K562 (cell line): ENCODE results near the gene UNC50. TPM values are rescaled to one million over a fixed set of nuclear protein-coding genes. Genes with fewer than 3 reads are reported as not detected.

Experiments used
- ATAC-seq: fragments of 200-7000 bp; cut with Tn5 transposase; 3 replicates; pipeline ENCODE4 v1.9.1; 2020; ENCODE audit warnings: moderate library complexity
- BruUV-seq: library from RNA; stranded (reverse); fragments of 400-500 nt; replicated peaks from 2 replicates; lab custom pipeline; 2021; lab: Mats Ljungman, UMichigan
- CTCF ChIA-PET: fragments of 300-600 bp; formaldehyde crosslinking; extraction: SDS; loops from one replicate; lab custom pipeline; 2021; ENCODE audit warnings: low intra/inter-chr PET ratio; lab: Yijun Ruan, JAX
- POLR2A ChIA-PET: fragments of 300-600, 350-650 bp; sonication (Branson Sonifier 250); formaldehyde crosslinking; extraction: SDS; loops from one replicate; lab custom pipeline; 2021; ENCODE audit warnings: antibody characterized with exemption, inconsistent platforms; lab: Yijun Ruan, JAX
- DNase-seq, 4 experiments: peaks; one replicate each; pipeline versions ENCODE4 v3.0.0 to v3.0.0-alpha.2; 2011 to 2018; ENCODE audit warnings: low spot score in 3 of 4, mixed read lengths in 3 of 4; ENCODE audit errors: extremely low read depth in 1 of 4
- FAIRE-seq: peaks from 2 replicates; lab custom pipeline; 2011; peaks lifted over from hg19 to GRCh38; lab: Jason Lieb, UNC
- H2AFZ ChIP-seq: 2 replicates; pipeline ENCODE4 v1.6.0; 2011; ENCODE audit warnings: low read depth, low read length, control low read depth, inconsistent platforms
- H3K27ac ChIP-seq: fragments of 200-600 bp; 3 replicates; pipeline ENCODE4 v1.8.0; 2011; ENCODE audit warnings: low read depth, mild to moderate bottlenecking, control low read depth, inconsistent platforms, low read length, moderate library complexity, mixed read lengths; ENCODE audit errors: extremely low read depth
- H3K27me3 ChIP-seq, 2 experiments: fragments of 300-600 bp in 1 of 2; 2 replicates in 1 of 2; 3 replicates in 1 of 2; pipeline versions ENCODE4 v1.6.0 to v1.8.0; 2011; ENCODE audit warnings: inconsistent platforms in 2 of 2, low read length in 2 of 2, mild to moderate bottlenecking in 1 of 2, mixed read lengths in 1 of 2, moderate library complexity in 1 of 2; ENCODE audit not compliant: control insufficient read depth in 2 of 2, insufficient read depth in 2 of 2
- H3K36me3 ChIP-seq: fragments of 300-600 bp; 3 replicates; pipeline ENCODE4 v1.8.0; 2011; ENCODE audit warnings: mild to moderate bottlenecking, low read length, inconsistent platforms; ENCODE audit not compliant: control insufficient read depth, insufficient read depth
- H3K4me1 ChIP-seq, 2 experiments: fragments of 200-600 bp in 1 of 2; replicated peaks in 1 of 2; 2 replicates in 1 of 2; 3 replicates in 1 of 2; pipeline versions ENCODE4 v1.5.1 to v1.8.0; 2011; ENCODE audit warnings: inconsistent platforms in 2 of 2, low read length in 2 of 2, mild to moderate bottlenecking in 1 of 2, mixed read lengths in 1 of 2, moderate library complexity in 1 of 2; ENCODE audit not compliant: control insufficient read depth in 2 of 2, insufficient read depth in 2 of 2
- H3K4me2 ChIP-seq: 2 replicates; pipeline ENCODE4 v1.6.1; 2011; ENCODE audit warnings: low read length, control low read depth, inconsistent platforms, mixed read lengths; ENCODE audit not compliant: insufficient read depth
- H3K4me3 ChIP-seq: fragments of 200-600 bp; sonication (generic), shearing (Covaris generic); 2 replicates; pipeline ENCODE4 v1.5.1; 2016; ENCODE audit warnings: control low read depth, inconsistent platforms
- H3K79me2 ChIP-seq: fragments of 200-600 bp; 3 replicates; pipeline ENCODE4 v1.8.0; 2011; ENCODE audit warnings: low read length, inconsistent platforms; ENCODE audit not compliant: control insufficient read depth, insufficient read depth
- H3K9ac ChIP-seq, 2 experiments: 2 replicates each; pipeline versions ENCODE4 v1.6.0 to v1.6.1; 2011; ENCODE audit warnings: low read depth in 2 of 2, low read length in 2 of 2, control low read depth in 1 of 2, inconsistent platforms in 1 of 2, mild to moderate bottlenecking in 1 of 2, mixed read lengths in 1 of 2; ENCODE audit not compliant: insufficient read depth in 1 of 2
- H3K9me1 ChIP-seq: one replicate; pipeline ENCODE4 v1.6.0; 2011; ENCODE audit warnings: inconsistent platforms, mild to moderate bottlenecking, low read length, moderate library complexity; ENCODE audit not compliant: control insufficient read depth, insufficient read depth
- H3K9me3 ChIP-seq: replicated peaks from 2 replicates; pipeline ENCODE4 v1.5.1; 2011; ENCODE audit warnings: low read depth, low read length, inconsistent platforms; ENCODE audit not compliant: control insufficient read depth, insufficient read depth
- H4K20me1 ChIP-seq: replicated peaks from 2 replicates; pipeline ENCODE4 v1.6.1; 2011; ENCODE audit warnings: low read length, inconsistent platforms, mixed read lengths; ENCODE audit not compliant: control insufficient read depth, insufficient read depth
- ARID2 ChIP-seq: fragments of 450-650 bp; IDR thresholded peaks from 2 replicates; pipeline ENCODE4 v1.6.1; 2017; ENCODE audit warnings: antibody characterized with exemption, mild to moderate bottlenecking
- MCM7 ChIP-seq, 2 experiments: fragments of 450-650 bp; IDR thresholded peaks; 2 replicates each; pipeline ENCODE4 v1.6.1; 2016 to 2018
- POLR2G ChIP-seq: fragments of 200-400 bp; formaldehyde crosslinking; IDR thresholded peaks from 2 replicates; pipeline ENCODE4 v1.6.1; 2017; ENCODE audit warnings: low read depth, mild to moderate bottlenecking, antibody characterized with exemption, low read length, moderate library complexity
- XRCC5 ChIP-seq: fragments of 200-400 bp; formaldehyde crosslinking; IDR thresholded peaks from 2 replicates; pipeline ENCODE4 v1.6.1; 2017; ENCODE audit warnings: low read depth, mild to moderate bottlenecking, low read length
- ZNF384 ChIP-seq: IDR thresholded peaks from 2 replicates; pipeline ENCODE4 v1.6.1; 2012; ENCODE audit warnings: low read depth, low read length, improper control_type of control experiment
- ZNF444 ChIP-seq: fragments of 250-450 bp; sonication (Bioruptor Pico); IDR thresholded peaks from 2 replicates; pipeline ENCODE4 v1.4.0; 2020; ENCODE audit warnings: mild to moderate bottlenecking, moderate library complexity
- WGBS: fragments of 100-300 bp; shearing (Covaris generic); methylation state at CpG from one replicate; pipeline ENCODE4 v1.1.6; 2016; ENCODE audit warnings: low coverage, mixed read lengths; ENCODE audit not compliant: insufficient coverage; ENCODE audit errors: missing lambda C conversion rate; 5-methylcytosine and 5-hydroxymethylcytosine counted together
- in situ Hi-C: fragments of 300-500 bp; cut with MboI; formaldehyde crosslinking; loops from 4 replicates; pipeline ENCODE4 v1.15.0; 2018; ENCODE audit warnings: inconsistent platforms, mixed read lengths
- intact Hi-C: fragments of 100-400 bp; cut with micrococcal nuclease; formaldehyde crosslinking; loops from 2 replicates; pipeline ENCODE4 v1.14.2; 2022
- polyA plus RNA-seq, 8 experiments: library from polyadenylated mRNA; depleted of rRNA in 4 of 8; stranded (reverse) in 5 of 8; unstranded in 3 of 8; fragments of >200 nt; fragmentation: Nextera tagmentation in 2 of 8; fragmentation: Illumina TruSeq in 1 of 8; extraction: Ambion mirVana in 2 of 8; extraction: Trizol in 1 of 8; gene quantifications; 2 replicates each; pipeline versions ENCODE4 v1.2.1 to v1.2.3, GENCODE V29; 2011 to 2014; ENCODE audit warnings: inconsistent platforms in 1 of 8, missing spikeins in 1 of 8
- total RNA-seq, 7 experiments: library from RNA; depleted of rRNA in 6 of 7; stranded (reverse); fragments of >200 nt in 6 of 7; fragmentation: Illumina TruSeq in 2 of 7; extraction: Trizol in 2 of 7; gene quantifications; 2 replicates each; pipeline versions ENCODE4 v1.2.1 to v1.2.3, GENCODE V29; 2011 to 2021; ENCODE audit warnings: low replicate concordance in 1 of 7
- TF ChIP-seq, protein P1 (sequence below): fragments of 250-450 bp; sonication (Bioruptor Pico); IDR thresholded peaks from 2 replicates; pipeline ENCODE4 v1.8.0; 2022; ENCODE audit warnings: inconsistent platforms

UNC50 gene
- total and polyA plus RNA-seq, 9 of the 15 experiments (the other 6 are each of a cell fraction or from before 2014, with no cell fraction given): 30.0 to 52.9 (median 35.9) TPM

DNA sequence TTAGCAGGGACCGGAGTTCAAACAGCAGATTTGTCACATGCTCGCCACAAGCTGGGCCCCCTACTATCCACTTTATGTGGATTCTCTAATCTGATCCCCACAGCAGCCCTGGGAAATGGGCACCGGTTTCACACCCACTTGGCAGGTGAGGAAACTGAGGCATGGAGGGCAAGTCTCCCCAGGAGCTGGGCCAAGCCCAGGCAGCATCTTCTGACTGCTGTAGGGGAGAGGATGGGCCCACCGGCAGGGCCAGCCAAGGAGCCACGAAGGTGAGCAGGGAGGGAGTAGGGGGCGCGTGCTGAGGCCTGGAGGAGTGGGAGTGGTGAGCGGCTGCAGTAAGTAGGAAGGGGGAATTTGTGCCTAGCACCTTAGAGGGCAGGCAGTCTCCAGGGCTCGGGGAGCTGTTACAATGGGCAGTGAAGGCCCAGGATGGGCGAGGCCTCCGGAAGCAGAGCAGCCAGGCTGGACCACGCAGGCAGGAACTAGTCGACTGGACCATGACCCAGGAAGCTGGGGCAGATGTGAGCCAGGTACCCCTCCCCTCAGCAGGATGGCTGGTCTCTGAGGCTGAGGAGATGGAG is 37.2 kb upstream of the UNC50 start:
- BruUV-seq: no TSS peak
- intact Hi-C loops: no loop called here
- H2AFZ ChIP-seq: no peak overlapping the region
- TF ChIP-seq ZNF384 (no peak), MCM7 (IDR thresholded peaks at IDR 0.05) (no peak), XRCC5 (no peak), POLR2G (no peak), ARID2 (no peak), ZNF444 (CRISPR knock-in tag) (no peak)
- TF ChIP-seq, protein P1, sequence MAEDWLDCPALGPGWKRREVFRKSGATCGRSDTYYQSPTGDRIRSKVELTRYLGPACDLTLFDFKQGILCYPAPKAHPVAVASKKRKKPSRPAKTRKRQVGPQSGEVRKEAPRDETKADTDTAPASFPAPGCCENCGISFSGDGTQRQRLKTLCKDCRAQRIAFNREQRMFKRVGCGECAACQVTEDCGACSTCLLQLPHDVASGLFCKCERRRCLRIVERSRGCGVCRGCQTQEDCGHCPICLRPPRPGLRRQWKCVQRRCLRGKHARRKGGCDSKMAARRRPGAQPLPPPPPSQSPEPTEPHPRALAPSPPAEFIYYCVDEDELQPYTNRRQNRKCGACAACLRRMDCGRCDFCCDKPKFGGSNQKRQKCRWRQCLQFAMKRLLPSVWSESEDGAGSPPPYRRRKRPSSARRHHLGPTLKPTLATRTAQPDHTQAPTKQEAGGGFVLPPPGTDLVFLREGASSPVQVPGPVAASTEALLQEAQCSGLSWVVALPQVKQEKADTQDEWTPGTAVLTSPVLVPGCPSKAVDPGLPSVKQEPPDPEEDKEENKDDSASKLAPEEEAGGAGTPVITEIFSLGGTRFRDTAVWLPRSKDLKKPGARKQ: no peak
- TF ChIP-seq, all 486 proteins: peak for 0
- Histone ChIP-seq H4K20me1 (no peaks in the 10 kb centered on the region; the same call in 1 of the 2 replicates), H3K9me3 (no peaks in the 10 kb centered on the region), H3K27me3 (no peaks in the 10 kb centered on the region), H3K4me2 (no peak overlapping the region), H3K4me3 (no peak overlapping the region), H3K9ac (no peak overlapping the region), H3K27ac (no peak overlapping the region), H3K36me3 (peaks cover 28% of the 10 kb centered on the region; the same call in 2 of the 3 replicates), H3K4me1 (no peaks in the 10 kb centered on the region), H3K79me2 (no peaks in the 10 kb centered on the region), H3K9me1 (no peaks in the 10 kb centered on the region)
- POLR2A ChIA-PET: interaction anchor here (0.6 kb wide), 1 partner anchor 83 kb away, joined by 3 read pairs; no protein-coding TSS in a partner anchor
- WGBS: 85% methylated on average over 8 of the region's 13 CpGs
- DNase-seq (no peak), ATAC-seq (no peak), FAIRE-seq (no peak)
- in situ Hi-C loops: no loop called here
- CTCF ChIA-PET: no interaction called here
